ENCODE results near the gene C3orf80. TPM values are rescaled to one million over a fixed set of nuclear protein-coding genes. Genes with fewer than 3 reads are reported as not detected.

C3orf80 gene
- total and polyA plus RNA-seq, 2 donors (not counting 1 experiment from before 2014, with no cell fraction given): not detected

GRCh38 chr3:160259589-160259988, 34.4 kb downstream of the C3orf80 start:
- no peaks in the 10 kb centered on the region for H4K20me1 ChIP-seq (ENCODE audit: control insufficient read depth, insufficient read depth, low read length, poor library complexity, severe bottlenecking)
- H3K4me1 ChIP-seq (ENCODE audit: control insufficient read depth in 2 of 2, insufficient read depth in 2 of 2, low read length in 2 of 2): no peaks in the 10 kb centered on the region
- TF ChIP-seq CTCF (IDR thresholded peaks at IDR 0.05): no peak
- no peak for TF ChIP-seq EZH2 (IDR thresholded peaks at IDR 0.05; ENCODE audit: borderline replicate concordance, insufficient read depth, low read depth, low read length, poor library complexity, severe bottlenecking)
- no peak overlapping the region for H3K27ac Mint-ChIP-seq
- ChIA-PET CTCF (no interaction called here), POLR2A (no interaction called here)
- H2AFZ ChIP-seq (ENCODE audit: insufficient read depth, low read depth, low read length, poor library complexity, severe bottlenecking): no peak overlapping the region
- DNase-seq (no peak), ATAC-seq (ENCODE audit: low read depth) (no peak)
- H3K4me3 Mint-ChIP-seq: no peak overlapping the region
- H3K36me3 ChIP-seq (replicated peaks in 1 of 2; ENCODE audit: control extremely low read depth in 1 of 2, control insufficient read depth in 1 of 2, extremely low read depth in 1 of 2, insufficient read depth in 2 of 2, low read length in 1 of 2): peaks cover 0 to 2% of the 10 kb centered on the region in 2 experiments
- intact Hi-C loops (cut with micrococcal nuclease): no loop called here
- H3K27me3 Mint-ChIP-seq: no peaks in the 10 kb centered on the region
- H3K4me1 Mint-ChIP-seq: no peaks in the 10 kb centered on the region
- H3K27ac ChIP-seq (ENCODE audit: low read length in 2 of 2): no peak overlapping the region
- H3K4me3 ChIP-seq (ENCODE audit: control extremely low read depth in 1 of 5, extremely low read depth in 1 of 5, insufficient read depth in 1 of 5, low read depth in 2 of 5, low read length in 4 of 5): no peak overlapping the region
- H3K9ac ChIP-seq (ENCODE audit: low read length): no peak overlapping the region
- no peaks in the 10 kb centered on the region for H3K9me3 Mint-ChIP-seq (ENCODE audit: insufficient read depth)
- H3K4me2 ChIP-seq (replicated peaks; ENCODE audit: low read depth, low read length, poor library complexity, severe bottlenecking): no peak overlapping the region
- WGBS (ENCODE audit: insufficient coverage): 100% methylated on average over 1 of the region's 1 CpG
- no peaks in the 10 kb centered on the region for H3K79me2 ChIP-seq (ENCODE audit: control insufficient read depth, insufficient read depth, low read length)
- H3K27me3 ChIP-seq (replicated peaks in 1 of 4; ENCODE audit: control extremely low read depth in 1 of 4, control insufficient read depth in 3 of 4, insufficient read depth in 4 of 4, low read length in 3 of 4): no peaks in the 10 kb centered on the region
- no peaks in the 10 kb centered on the region for H3K9me3 ChIP-seq (ENCODE audit: control extremely low read depth in 1 of 3, control insufficient read depth in 2 of 3, insufficient read depth in 1 of 3, low read length in 2 of 3)

GRCh38 chr3:160260587-160261270, 35.5 kb downstream of the C3orf80 start:
- Histone ChIP-seq H3K4me2 (replicated peaks; ENCODE audit: low read depth, low read length, poor library complexity, severe bottlenecking) (no peak overlapping the region), H3K27ac (ENCODE audit: low read length in 2 of 2) (no peak overlapping the region), H3K9ac (ENCODE audit: low read length) (no peak overlapping the region), H2AFZ (ENCODE audit: insufficient read depth, low read depth, low read length, poor library complexity, severe bottlenecking) (no peak overlapping the region), H3K9me3 (ENCODE audit: control extremely low read depth in 1 of 3, control insufficient read depth in 2 of 3, insufficient read depth in 1 of 3, low read length in 2 of 3) (no peaks in the 10 kb centered on the region), H3K36me3 (replicated peaks in 1 of 2; ENCODE audit: control extremely low read depth in 1 of 2, control insufficient read depth in 1 of 2, extremely low read depth in 1 of 2, insufficient read depth in 2 of 2, low read length in 1 of 2) (peaks cover 0 to 2% of the 10 kb centered on the region in 2 experiments), H3K4me1 (ENCODE audit: control insufficient read depth in 2 of 2, insufficient read depth in 2 of 2, low read length in 2 of 2) (no peaks in the 10 kb centered on the region), H3K4me3 (ENCODE audit: control extremely low read depth in 1 of 5, extremely low read depth in 1 of 5, insufficient read depth in 1 of 5, low read depth in 2 of 5, low read length in 4 of 5) (no peak overlapping the region), H4K20me1 (ENCODE audit: control insufficient read depth, insufficient read depth, low read length, poor library complexity, severe bottlenecking) (no peaks in the 10 kb centered on the region), H3K79me2 (ENCODE audit: control insufficient read depth, insufficient read depth, low read length) (no peaks in the 10 kb centered on the region), H3K27me3 (replicated peaks in 1 of 4; ENCODE audit: control extremely low read depth in 1 of 4, control insufficient read depth in 3 of 4, insufficient read depth in 4 of 4, low read length in 3 of 4) (no peaks in the 10 kb centered on the region)
- intact Hi-C loops (cut with micrococcal nuclease): no loop called here
- H3K27ac Mint-ChIP-seq: no peak overlapping the region
- H3K4me1 Mint-ChIP-seq: no peaks in the 10 kb centered on the region
- ATAC-seq (ENCODE audit: low read depth) (no peak), DNase-seq (no peak)
- H3K9me3 Mint-ChIP-seq (ENCODE audit: insufficient read depth): no peaks in the 10 kb centered on the region
- no peaks in the 10 kb centered on the region for H3K27me3 Mint-ChIP-seq
- no peak overlapping the region for H3K4me3 Mint-ChIP-seq
- CTCF ChIA-PET: no interaction called here
- TF ChIP-seq CTCF (IDR thresholded peaks at IDR 0.05) (no peak), EZH2 (IDR thresholded peaks at IDR 0.05; ENCODE audit: borderline replicate concordance, insufficient read depth, low read depth, low read length, poor library complexity, severe bottlenecking) (no peak)
- POLR2A ChIA-PET: no interaction called here
- 100% methylated on average over 3 of the region's 7 CpGs for WGBS (ENCODE audit: insufficient coverage)

Data from B cell (primary cell).